ENCODE results near the gene JAZF1.

JAZF1 gene

GRCh38 chr7:28191751-28192150 lies 11.2 kb upstream of the JAZF1 start:
- no peak for DNase-seq (ENCODE audit: low read depth)

- DNase-seq (ENCODE audit: low read depth): no peak
Observed at GRCh38 chr7:28191184-28191583, 10.6 kb upstream of the JAZF1 start.

DNA sequence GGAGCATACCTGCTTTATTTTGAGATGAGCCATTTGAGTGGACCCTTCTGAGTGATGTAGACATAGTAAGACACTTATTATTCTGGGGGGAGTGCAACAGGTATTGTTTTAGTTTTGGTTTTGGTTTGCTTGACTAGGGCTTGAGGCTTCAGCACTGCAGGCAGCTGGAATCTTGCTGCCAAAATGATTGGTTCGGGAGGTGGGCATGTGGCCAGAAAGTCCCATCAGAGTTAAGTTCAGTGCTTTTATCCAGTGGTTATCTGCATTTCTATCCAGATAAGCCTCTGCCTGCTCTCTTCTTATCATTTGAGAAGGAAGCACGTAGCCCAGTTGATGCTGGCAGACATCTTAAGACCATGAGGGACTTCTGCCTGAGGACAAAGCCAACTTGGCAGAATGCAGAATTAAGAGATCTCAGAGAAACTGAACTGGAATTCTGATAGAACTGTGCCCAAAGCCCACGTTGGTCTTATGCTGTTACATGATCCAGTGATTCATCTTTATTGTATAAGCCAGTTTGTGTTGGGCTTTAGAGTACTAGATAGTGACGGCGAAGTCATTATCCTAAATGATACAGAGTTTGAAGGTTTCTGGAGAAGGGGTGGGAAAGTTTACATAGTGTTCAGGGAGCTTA lies 9.6 kb upstream of the JAZF1 start:
- peak; percentile 31 for DNase-seq (ENCODE audit: low read depth)

DNA sequence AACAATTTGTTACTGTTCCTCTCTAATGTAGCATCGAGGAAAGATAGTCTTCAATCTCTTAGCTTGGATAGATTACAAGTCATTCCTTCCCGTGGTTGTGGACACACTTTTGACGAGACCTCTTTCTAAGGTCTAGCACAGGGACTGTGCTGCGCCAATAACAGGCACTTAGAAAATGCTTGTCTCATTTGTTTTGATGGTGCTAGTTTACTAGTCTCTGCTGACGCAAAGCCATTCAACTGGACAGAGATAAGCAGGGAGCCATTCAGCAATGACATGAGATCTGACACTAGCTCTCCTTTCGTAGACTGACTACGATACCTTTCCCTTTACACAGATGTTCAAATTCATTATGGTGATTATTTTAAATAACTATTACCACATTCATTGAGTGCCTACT lies 6.4 kb upstream of the JAZF1 start:
- no peak for DNase-seq (ENCODE audit: low read depth)

- DNase-seq (ENCODE audit: low read depth): no peak
Observed at GRCh38 chr7:28183627-28184026, 3.0 kb upstream of the JAZF1 start.

- DNase-seq (ENCODE audit: low read depth): no peak
Observed at GRCh38 chr7:28182071-28182471, 1.5 kb upstream of the JAZF1 start.

GRCh38 chr7:28181416-28181815 lies 821 bp upstream of the JAZF1 start:
- DNase-seq (ENCODE audit: low read depth): no peak

- no peak for DNase-seq (ENCODE audit: low read depth)
Observed at GRCh38 chr7:28180031-28180363, 598 bp downstream of the JAZF1 start.

GRCh38 chr7:28179120-28180030 lies 1.2 kb downstream of the JAZF1 start:
- DNase-seq (ENCODE audit: low read depth): no peak

DNA sequence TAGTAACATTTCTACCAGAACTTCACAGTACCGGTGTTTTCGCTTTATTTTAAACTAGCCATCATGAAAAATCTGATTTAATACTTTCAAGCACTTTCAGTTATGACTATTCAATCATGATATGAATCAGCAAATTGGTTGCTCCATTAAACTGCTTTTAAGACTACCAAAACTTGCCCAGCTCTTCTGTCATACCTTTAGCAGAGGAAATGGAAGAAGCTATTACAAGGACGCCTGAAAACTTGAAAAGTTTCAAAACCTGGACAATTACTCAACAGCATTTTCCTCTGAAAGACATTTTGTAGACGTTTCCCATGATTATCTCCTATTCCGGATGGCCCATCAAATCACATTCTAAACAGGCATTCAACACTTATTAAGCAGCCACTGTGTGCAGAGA lies 2.0 kb downstream of the JAZF1 start:
- no peak for DNase-seq (ENCODE audit: low read depth)

DNA sequence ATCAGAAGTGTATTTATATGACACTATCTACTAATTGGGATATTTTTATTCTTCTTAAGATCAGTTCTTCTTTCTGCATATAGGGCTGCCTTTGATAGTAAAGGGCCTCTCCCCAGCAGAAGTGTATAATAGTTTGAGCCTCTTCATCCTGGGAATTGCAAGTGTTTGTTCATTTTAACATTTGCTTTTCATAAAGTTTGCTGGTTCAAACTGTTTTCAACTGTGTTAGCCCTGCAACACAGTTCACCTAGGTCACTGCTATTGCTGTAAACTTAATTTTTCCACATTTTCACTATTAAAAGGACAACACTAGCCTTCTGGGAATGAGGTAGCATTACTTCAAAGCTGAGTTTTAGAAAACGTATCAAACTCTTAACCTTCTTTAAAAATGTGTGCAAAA lies 2.8 kb downstream of the JAZF1 start:
- no peak for DNase-seq (ENCODE audit: low read depth)

DNA sequence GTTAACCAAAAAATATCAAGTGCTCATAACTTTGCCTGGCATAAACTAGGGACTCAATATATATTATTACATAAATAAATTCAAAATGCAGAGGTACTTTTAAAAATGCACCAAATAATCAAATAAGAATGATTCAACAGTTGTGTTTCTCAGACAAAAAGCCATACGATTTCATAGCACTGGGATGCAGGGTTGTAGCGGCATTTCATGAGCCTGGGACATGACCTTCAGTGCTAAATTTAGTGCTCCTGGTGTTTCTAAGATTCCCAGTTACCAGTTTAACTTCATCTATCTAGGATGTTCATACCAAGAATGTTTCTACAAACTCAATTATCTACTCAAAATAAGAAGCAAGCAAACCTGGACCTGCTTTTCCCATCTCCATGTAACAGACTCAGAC lies 4.0 kb downstream of the JAZF1 start:
- DNase-seq (ENCODE audit: low read depth): no peak

DNA sequence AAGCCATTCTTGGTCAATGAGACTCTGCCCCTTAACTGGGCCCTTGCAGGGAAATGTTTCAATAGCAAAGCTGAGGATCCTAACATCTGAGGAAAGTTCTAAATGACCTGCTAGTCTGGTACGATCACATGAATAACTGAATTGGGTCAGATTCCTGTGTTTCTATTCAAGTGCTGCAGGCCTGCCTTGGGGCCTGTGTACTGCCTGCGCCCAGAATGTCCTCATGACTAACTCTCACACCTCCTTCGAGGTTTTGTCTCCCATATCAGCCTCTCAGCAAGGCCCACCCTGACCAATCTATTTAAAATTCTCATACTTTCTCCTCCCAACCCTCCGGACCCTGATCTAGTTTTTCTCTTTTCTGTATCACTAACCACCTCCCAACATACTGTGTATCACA lies 4.4 kb downstream of the JAZF1 start:
- no peak for DNase-seq (ENCODE audit: low read depth)

DNA sequence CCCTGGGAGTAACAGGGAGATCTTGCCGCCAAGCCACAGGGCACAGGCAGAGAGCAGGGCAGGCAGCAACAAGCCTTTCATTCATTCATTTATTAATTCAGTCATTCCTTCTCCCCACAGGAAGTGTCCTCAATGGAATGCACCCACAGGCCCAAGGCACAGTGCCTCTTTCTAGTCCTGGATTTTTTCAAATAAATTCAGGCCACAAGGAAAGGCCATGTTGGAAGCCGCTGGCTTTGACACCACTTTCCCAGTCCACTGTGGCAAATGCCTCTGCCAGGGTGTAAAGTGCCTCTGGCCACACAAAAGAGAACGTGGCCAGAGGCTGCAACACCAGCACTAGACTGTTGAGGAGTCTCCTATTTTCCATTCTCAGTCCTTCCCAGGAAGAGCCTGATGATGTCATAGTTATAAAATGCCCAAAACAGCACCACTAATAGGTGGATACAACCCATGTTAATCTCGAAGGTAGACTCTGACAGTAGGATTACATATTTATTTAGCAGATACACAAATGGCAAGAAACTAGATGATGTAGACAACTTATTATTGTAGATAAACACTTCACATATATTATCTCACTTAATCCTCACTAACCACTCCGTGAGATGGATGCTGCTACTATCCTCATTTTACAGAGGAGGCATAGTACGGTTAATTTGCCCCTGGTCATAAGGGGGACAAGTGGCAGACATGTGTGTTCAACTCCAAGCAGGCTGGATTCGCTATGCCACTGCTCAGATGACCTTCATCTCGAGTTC lies 5.5 kb downstream of the JAZF1 start:
- DNase-seq (ENCODE audit: low read depth): no peak

DNA sequence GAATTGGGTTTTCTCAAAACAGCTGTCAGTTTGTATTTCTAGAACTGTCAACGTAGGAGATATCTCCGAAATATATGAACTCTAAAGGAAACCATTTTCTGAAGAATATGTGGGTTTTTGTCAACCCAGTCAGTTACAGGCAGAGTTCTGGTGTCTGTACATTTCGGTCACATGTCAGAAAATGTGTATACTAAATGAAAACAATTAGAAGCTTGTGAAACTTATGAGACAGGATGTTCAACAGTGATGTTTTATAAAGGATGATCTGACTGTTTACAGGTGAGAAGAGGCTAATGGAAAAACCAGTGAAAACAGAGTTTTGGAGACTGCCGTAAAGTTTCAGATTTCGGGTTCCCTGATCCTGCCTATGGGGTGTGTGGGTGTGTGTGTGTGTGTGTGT lies 6.2 kb downstream of the JAZF1 start:
- no peak for DNase-seq (ENCODE audit: low read depth)

DNA sequence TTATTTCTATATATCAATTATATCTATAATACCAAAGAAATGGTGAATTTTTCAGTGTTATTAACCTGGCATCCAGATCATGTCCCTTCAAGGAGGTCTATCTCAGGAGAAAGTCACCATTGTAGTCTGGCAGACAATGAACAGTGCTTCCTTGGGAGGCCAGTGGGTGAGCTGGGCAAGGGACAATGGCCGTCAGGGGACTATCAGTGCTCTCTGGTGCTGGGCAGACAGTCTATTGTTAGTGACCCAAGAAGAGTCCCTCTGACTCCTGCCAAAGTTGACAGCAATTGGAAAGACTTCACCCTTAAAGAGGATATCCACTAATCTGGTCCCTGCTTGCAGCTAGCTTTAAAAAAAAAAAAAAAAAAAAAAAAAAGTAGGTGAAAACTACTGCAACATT lies 7.1 kb downstream of the JAZF1 start:
- DNase-seq (ENCODE audit: low read depth): no peak

- DNase-seq (ENCODE audit: low read depth): no peak
Observed at GRCh38 chr7:28172958-28173357, 7.6 kb downstream of the JAZF1 start.

- no peak for DNase-seq (ENCODE audit: low read depth)
Observed at GRCh38 chr7:28170701-28171100, 9.9 kb downstream of the JAZF1 start.

DNA sequence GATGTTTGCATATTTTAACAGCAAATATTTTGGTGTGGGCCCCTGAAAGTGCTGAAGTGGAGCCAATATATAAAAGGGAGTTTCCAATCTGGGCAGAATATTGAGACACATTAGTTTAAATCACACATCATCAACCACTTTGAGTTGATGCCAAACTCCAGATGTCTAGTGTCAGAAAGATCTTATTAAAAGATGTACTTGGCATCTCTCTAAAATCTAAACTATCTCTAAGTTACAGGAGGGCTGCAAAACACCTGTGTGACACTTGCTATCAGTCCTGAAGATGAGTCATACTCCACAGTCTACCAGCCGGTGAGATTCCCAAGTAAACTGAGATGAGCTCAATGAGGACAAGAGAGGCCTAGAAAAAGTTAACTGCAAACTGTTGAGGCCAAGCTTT lies 11.4 kb downstream of the JAZF1 start:
- no peak for DNase-seq (ENCODE audit: low read depth)

- DNase-seq (ENCODE audit: low read depth): no peak
Observed at GRCh38 chr7:28168393-28169158, 12.0 kb downstream of the JAZF1 start.

DNA sequence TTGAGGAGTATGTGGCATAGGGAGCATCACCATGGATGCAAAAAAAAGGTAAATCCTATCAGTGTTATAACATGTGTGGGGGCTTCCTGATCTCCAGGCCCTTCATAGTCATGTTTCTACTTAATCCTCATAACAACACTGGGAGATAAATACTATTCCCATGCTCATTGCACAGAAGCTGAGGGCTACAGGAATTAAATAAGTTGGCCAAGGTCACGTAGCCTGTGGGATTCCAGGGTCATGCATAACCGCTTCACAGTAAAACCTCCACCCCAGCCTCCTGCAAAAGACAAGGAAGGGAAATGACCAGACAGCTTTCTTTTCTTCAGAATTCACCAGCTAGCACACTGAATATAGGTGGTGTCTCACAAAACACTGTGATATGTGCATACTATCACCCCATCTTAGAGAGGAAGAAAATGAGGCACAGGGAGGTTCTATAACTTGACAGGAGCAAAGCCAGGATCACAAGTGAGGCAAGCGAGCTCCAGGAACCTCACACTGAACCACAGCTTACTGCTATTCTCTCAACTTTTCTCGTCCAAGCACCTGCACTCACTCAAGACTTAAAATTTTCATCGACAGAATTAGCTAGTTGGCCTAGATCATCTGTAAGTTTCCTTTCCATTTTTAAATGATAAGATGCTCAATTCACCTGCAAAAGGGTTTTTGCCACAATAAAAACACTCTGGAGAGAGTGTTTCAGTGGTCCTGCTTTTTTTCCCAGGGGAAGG lies 13.4 kb downstream of the JAZF1 start:
- DNase-seq (ENCODE audit: low read depth): no peak
